K562 (cell line): ENCODE results near the gene ATP5MC3. TPM values are rescaled to one million over a fixed set of nuclear protein-coding genes. Genes with fewer than 3 reads are reported as not detected.

ENCODE experiments used
- ATAC-seq: fragments of 200-7000 bp; cut with Tn5 transposase; 3 replicates; pipeline ENCODE4 v1.9.1; 2020; ENCODE audit warnings: moderate library complexity
- BruUV-seq: library from RNA; stranded (reverse); fragments of 400-500 nt; replicated peaks from 2 replicates; lab custom pipeline; 2021; lab: Mats Ljungman, UMichigan
- CTCF ChIA-PET: fragments of 300-600 bp; formaldehyde crosslinking; extraction: SDS; loops from one replicate; lab custom pipeline; 2021; ENCODE audit warnings: low intra/inter-chr PET ratio; lab: Yijun Ruan, JAX
- POLR2A ChIA-PET: fragments of 300-600, 350-650 bp; sonication (Branson Sonifier 250); formaldehyde crosslinking; extraction: SDS; loops from one replicate; lab custom pipeline; 2021; ENCODE audit warnings: antibody characterized with exemption, inconsistent platforms; lab: Yijun Ruan, JAX
- DNase-seq, 4 experiments: peaks; one replicate each; pipeline versions ENCODE4 v3.0.0 to v3.0.0-alpha.2; 2011 to 2018; ENCODE audit warnings: low spot score in 3 of 4, mixed read lengths in 3 of 4; ENCODE audit errors: extremely low read depth in 1 of 4
- FAIRE-seq: peaks from 2 replicates; lab custom pipeline; 2011; peaks lifted over from hg19 to GRCh38; lab: Jason Lieb, UNC
- H2AFZ ChIP-seq: 2 replicates; pipeline ENCODE4 v1.6.0; 2011; ENCODE audit warnings: low read depth, low read length, control low read depth, inconsistent platforms
- H3K27ac ChIP-seq: fragments of 200-600 bp; 3 replicates; pipeline ENCODE4 v1.8.0; 2011; ENCODE audit warnings: low read depth, mild to moderate bottlenecking, control low read depth, inconsistent platforms, low read length, moderate library complexity, mixed read lengths; ENCODE audit errors: extremely low read depth
- H3K27me3 ChIP-seq, 2 experiments: fragments of 300-600 bp in 1 of 2; 2 replicates in 1 of 2; 3 replicates in 1 of 2; pipeline versions ENCODE4 v1.6.0 to v1.8.0; 2011; ENCODE audit warnings: inconsistent platforms in 2 of 2, low read length in 2 of 2, mild to moderate bottlenecking in 1 of 2, mixed read lengths in 1 of 2, moderate library complexity in 1 of 2; ENCODE audit not compliant: control insufficient read depth in 2 of 2, insufficient read depth in 2 of 2
- H3K36me3 ChIP-seq: fragments of 300-600 bp; 3 replicates; pipeline ENCODE4 v1.8.0; 2011; ENCODE audit warnings: mild to moderate bottlenecking, low read length, inconsistent platforms; ENCODE audit not compliant: control insufficient read depth, insufficient read depth
- H3K4me1 ChIP-seq, 2 experiments: fragments of 200-600 bp in 1 of 2; replicated peaks in 1 of 2; 2 replicates in 1 of 2; 3 replicates in 1 of 2; pipeline versions ENCODE4 v1.5.1 to v1.8.0; 2011; ENCODE audit warnings: inconsistent platforms in 2 of 2, low read length in 2 of 2, mild to moderate bottlenecking in 1 of 2, mixed read lengths in 1 of 2, moderate library complexity in 1 of 2; ENCODE audit not compliant: control insufficient read depth in 2 of 2, insufficient read depth in 2 of 2
- H3K4me2 ChIP-seq: 2 replicates; pipeline ENCODE4 v1.6.1; 2011; ENCODE audit warnings: low read length, control low read depth, inconsistent platforms, mixed read lengths; ENCODE audit not compliant: insufficient read depth
- H3K4me3 ChIP-seq: fragments of 200-600 bp; sonication (generic), shearing (Covaris generic); 2 replicates; pipeline ENCODE4 v1.5.1; 2016; ENCODE audit warnings: control low read depth, inconsistent platforms
- H3K79me2 ChIP-seq: fragments of 200-600 bp; 3 replicates; pipeline ENCODE4 v1.8.0; 2011; ENCODE audit warnings: low read length, inconsistent platforms; ENCODE audit not compliant: control insufficient read depth, insufficient read depth
- H3K9ac ChIP-seq, 2 experiments: 2 replicates each; pipeline versions ENCODE4 v1.6.0 to v1.6.1; 2011; ENCODE audit warnings: low read depth in 2 of 2, low read length in 2 of 2, control low read depth in 1 of 2, inconsistent platforms in 1 of 2, mild to moderate bottlenecking in 1 of 2, mixed read lengths in 1 of 2; ENCODE audit not compliant: insufficient read depth in 1 of 2
- H3K9me1 ChIP-seq: one replicate; pipeline ENCODE4 v1.6.0; 2011; ENCODE audit warnings: inconsistent platforms, mild to moderate bottlenecking, low read length, moderate library complexity; ENCODE audit not compliant: control insufficient read depth, insufficient read depth
- H3K9me3 ChIP-seq: replicated peaks from 2 replicates; pipeline ENCODE4 v1.5.1; 2011; ENCODE audit warnings: low read depth, low read length, inconsistent platforms; ENCODE audit not compliant: control insufficient read depth, insufficient read depth
- H4K20me1 ChIP-seq: replicated peaks from 2 replicates; pipeline ENCODE4 v1.6.1; 2011; ENCODE audit warnings: low read length, inconsistent platforms, mixed read lengths; ENCODE audit not compliant: control insufficient read depth, insufficient read depth
- ATF6 ChIP-seq: sonication (generic); formaldehyde crosslinking; IDR thresholded peaks from 2 replicates; pipeline ENCODE4 v1.4.0; 2020; ENCODE audit warnings: mild to moderate bottlenecking, missing genetic modification reagents
- CBX2 ChIP-seq: fragments of 200-600 bp; sonication (generic); IDR thresholded peaks from one replicate; pipeline ENCODE4 v1.6.1; 2012; ENCODE audit warnings: mild to moderate bottlenecking, low read length, inconsistent platforms; ENCODE audit not compliant: insufficient read depth, poor library complexity, severe bottlenecking
- CREB1 ChIP-seq, 2 experiments: sonication (generic) in 1 of 2; formaldehyde crosslinking in 1 of 2; IDR thresholded peaks; 2 replicates each; pipeline versions ENCODE4 v1.6.1 to v1.8.0; 2012 to 2022; ENCODE audit warnings: inconsistent platforms in 1 of 2, mild to moderate bottlenecking in 1 of 2, missing genetic modification reagents in 1 of 2, moderate library complexity in 1 of 2
- EHMT2 ChIP-seq: fragments of 450-650 bp; IDR thresholded peaks from 2 replicates; pipeline ENCODE4 v1.6.1; 2018; ENCODE audit warnings: antibody characterized with exemption
- ELK1 ChIP-seq: sonication (generic); formaldehyde crosslinking; IDR thresholded peaks from 2 replicates; pipeline ENCODE4 v1.8.1; 2022; ENCODE audit warnings: missing genetic modification reagents
- ELK3 ChIP-seq: fragments of 450-650 bp; formaldehyde crosslinking; IDR thresholded peaks from 2 replicates; pipeline ENCODE4 v1.4.0; 2020; ENCODE audit warnings: mild to moderate bottlenecking
- PHTF2 ChIP-seq: fragments of 250-450 bp; sonication (Bioruptor Pico); IDR thresholded peaks from 2 replicates; pipeline ENCODE4 v1.5.0; 2021; ENCODE audit warnings: mild to moderate bottlenecking
- SREBF2 ChIP-seq: sonication (generic); formaldehyde crosslinking; IDR thresholded peaks from 2 replicates; pipeline ENCODE4 v1.4.0; 2020; ENCODE audit warnings: mild to moderate bottlenecking, missing genetic modification reagents
- SRSF7 ChIP-seq: fragments of 200-400 bp; formaldehyde crosslinking; optimal IDR thresholded peaks from 2 replicates; pipeline ENCODE3; 2017; ENCODE audit warnings: mild to moderate bottlenecking, low read depth, low read length
- ZNF282 ChIP-seq: sonication (generic); formaldehyde crosslinking; IDR thresholded peaks from 2 replicates; pipeline ENCODE4 v1.8.1; 2023; ENCODE audit warnings: missing genetic modification reagents
- WGBS: fragments of 100-300 bp; shearing (Covaris generic); methylation state at CpG from one replicate; pipeline ENCODE4 v1.1.6; 2016; ENCODE audit warnings: low coverage, mixed read lengths; ENCODE audit not compliant: insufficient coverage; ENCODE audit errors: missing lambda C conversion rate; 5-methylcytosine and 5-hydroxymethylcytosine counted together
- in situ Hi-C: fragments of 300-500 bp; cut with MboI; formaldehyde crosslinking; loops from 4 replicates; pipeline ENCODE4 v1.15.0; 2018; ENCODE audit warnings: inconsistent platforms, mixed read lengths
- intact Hi-C: fragments of 100-400 bp; cut with micrococcal nuclease; formaldehyde crosslinking; loops from 2 replicates; pipeline ENCODE4 v1.14.2; 2022
- polyA plus RNA-seq, 8 experiments: library from polyadenylated mRNA; depleted of rRNA in 4 of 8; stranded (reverse) in 5 of 8; unstranded in 3 of 8; fragments of >200 nt; fragmentation: Nextera tagmentation in 2 of 8; fragmentation: Illumina TruSeq in 1 of 8; extraction: Ambion mirVana in 2 of 8; extraction: Trizol in 1 of 8; gene quantifications; 2 replicates each; pipeline versions ENCODE4 v1.2.1 to v1.2.3, GENCODE V29; 2011 to 2014; ENCODE audit warnings: inconsistent platforms in 1 of 8, missing spikeins in 1 of 8
- total RNA-seq, 7 experiments: library from RNA; depleted of rRNA in 6 of 7; stranded (reverse); fragments of >200 nt in 6 of 7; fragmentation: Illumina TruSeq in 2 of 7; extraction: Trizol in 2 of 7; gene quantifications; 2 replicates each; pipeline versions ENCODE4 v1.2.1 to v1.2.3, GENCODE V29; 2011 to 2021; ENCODE audit warnings: low replicate concordance in 1 of 7
- TF ChIP-seq, protein P1 (sequence below), 2 experiments: fragments of 450-650 bp in 1 of 2; sonication (generic) in 1 of 2; formaldehyde crosslinking in 1 of 2; IDR thresholded peaks in 1 of 2; conservative IDR thresholded peaks in 1 of 2; 2 replicates each; pipeline versions ENCODE4 v1.6.1 to v1.8.1; 2016 to 2023; ENCODE audit warnings: mild to moderate bottlenecking in 2 of 2, moderate library complexity in 2 of 2, inconsistent platforms in 1 of 2, missing genetic modification reagents in 1 of 2
- TF ChIP-seq, protein P2 (sequence below): fragments of 250-450 bp; sonication (Bioruptor Pico); IDR thresholded peaks from 2 replicates; pipeline ENCODE4 v1.5.0; 2022; ENCODE audit warnings: mild to moderate bottlenecking

ATP5MC3 gene
- total and polyA plus RNA-seq, 9 of the 15 experiments (the other 6 are each of a cell fraction or from before 2014, with no cell fraction given): 423 to 2,565 (median 1,012) TPM

GRCh38 chr2:175140332-175140731 lies 41.2 kb downstream of the ATP5MC3 start:
- Histone ChIP-seq H3K27ac (no peak overlapping the region), H3K27me3 (no peaks in the 10 kb centered on the region), H2AFZ (no peak overlapping the region), H3K4me2 (no peak overlapping the region), H3K79me2 (peaks cover 92% of the 10 kb centered on the region), H3K36me3 (peaks cover 80% of the 10 kb centered on the region), H3K4me3 (no peak overlapping the region), H3K4me1 (no peaks in the 10 kb centered on the region), H3K9me1 (no peaks in the 10 kb centered on the region), H3K9me3 (no peaks in the 10 kb centered on the region), H3K9ac (no peak overlapping the region), H4K20me1 (no peaks in the 10 kb centered on the region; the same call in 1 of the 2 replicates)
- ChIA-PET CTCF (no interaction called here), POLR2A (interaction anchor here (0.6 to 1.2 kb wide), 2 partner anchors 16 to 38 kb away, joined by 3 read pairs; no protein-coding TSS in a partner anchor)
- in situ Hi-C loops: no loop called here
- intact Hi-C loops: no loop called here
- BruUV-seq: no TSS peak
- TF ChIP-seq ATF6 (no peak), SREBF2 (no peak), CREB1 (IDR thresholded peaks at IDR 0.05) (no peak), CREB1 (CRISPR knock-in tag; IDR thresholded peaks at IDR 0.05) (no peak), ZNF282 (CRISPR knock-in tag) (no peak), EHMT2 (no peak), PHTF2 (CRISPR knock-in tag) (no peak), SRSF7 (no peak), ELK1 (CRISPR knock-in tag) (no peak), CBX2 (no peak), ELK3 (CRISPR knock-in tag) (no peak)
- TF ChIP-seq, protein P1, sequence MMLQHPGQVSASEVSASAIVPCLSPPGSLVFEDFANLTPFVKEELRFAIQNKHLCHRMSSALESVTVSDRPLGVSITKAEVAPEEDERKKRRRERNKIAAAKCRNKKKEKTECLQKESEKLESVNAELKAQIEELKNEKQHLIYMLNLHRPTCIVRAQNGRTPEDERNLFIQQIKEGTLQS (IDR thresholded peaks at IDR 0.05): no peak
- TF ChIP-seq, protein P1 (CRISPR knock-in tag; conservative IDR thresholded peaks at IDR 0.05): no peak
- TF ChIP-seq, protein P2, sequence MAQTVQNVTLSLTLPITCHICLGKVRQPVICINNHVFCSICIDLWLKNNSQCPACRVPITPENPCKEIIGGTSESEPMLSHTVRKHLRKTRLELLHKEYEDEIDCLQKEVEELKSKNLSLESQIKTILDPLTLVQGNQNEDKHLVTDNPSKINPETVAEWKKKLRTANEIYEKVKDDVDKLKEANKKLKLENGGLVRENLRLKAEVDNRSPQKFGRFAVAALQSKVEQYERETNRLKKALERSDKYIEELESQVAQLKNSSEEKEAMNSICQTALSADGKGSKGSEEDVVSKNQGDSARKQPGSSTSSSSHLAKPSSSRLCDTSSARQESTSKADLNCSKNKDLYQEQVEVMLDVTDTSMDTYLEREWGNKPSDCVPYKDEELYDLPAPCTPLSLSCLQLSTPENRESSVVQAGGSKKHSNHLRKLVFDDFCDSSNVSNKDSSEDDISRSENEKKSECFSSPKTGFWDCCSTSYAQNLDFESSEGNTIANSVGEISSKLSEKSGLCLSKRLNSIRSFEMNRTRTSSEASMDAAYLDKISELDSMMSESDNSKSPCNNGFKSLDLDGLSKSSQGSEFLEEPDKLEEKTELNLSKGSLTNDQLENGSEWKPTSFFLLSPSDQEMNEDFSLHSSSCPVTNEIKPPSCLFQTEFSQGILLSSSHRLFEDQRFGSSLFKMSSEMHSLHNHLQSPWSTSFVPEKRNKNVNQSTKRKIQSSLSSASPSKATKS (CRISPR knock-in tag): no peak
- ATAC-seq (no peak), DNase-seq (no peak), FAIRE-seq (no peak)
- 83% methylated on average over 2 of the region's 2 CpGs for WGBS
